Neuron (in vitro differentiated cells): ENCODE measurements around the gene CHD5.

Experiments used
- H2AFZ ChIP-seq: one replicate; pipeline ENCODE4 v1.6.1; 2013; ENCODE audit warnings: low read depth, mild to moderate bottlenecking, inconsistent platforms, low read length, moderate library complexity
- H3K27me3 ChIP-seq: one replicate; pipeline ENCODE4 v1.6.1; 2013; ENCODE audit warnings: low read length; ENCODE audit not compliant: insufficient read depth
- H3K36me3 ChIP-seq: one replicate; pipeline ENCODE4 v1.6.1; 2013; ENCODE audit warnings: low read length; ENCODE audit not compliant: insufficient read depth
- H3K4me1 ChIP-seq: one replicate; pipeline ENCODE4 v1.6.1; 2013; ENCODE audit warnings: low read length; ENCODE audit not compliant: insufficient read depth
- H3K4me3 ChIP-seq: 2 replicates; pipeline ENCODE4 v1.5.1; 2013; ENCODE audit warnings: mild to moderate bottlenecking, low read length, moderate library complexity
- H3K9me3 ChIP-seq: one replicate; pipeline ENCODE4 v1.6.1; 2013; ENCODE audit warnings: low read length

Gene CHD5

GRCh38 chr1:6105763-6106162, 74.4 kb downstream of the CHD5 start:
- H3K4me3 ChIP-seq, result no peak overlapping the region
- peaks cover 29% of the 10 kb centered on the region for H3K27me3 ChIP-seq
- no peaks in the 10 kb centered on the region for H3K36me3 ChIP-seq
- H2AFZ ChIP-seq, result no peak overlapping the region
- H3K9me3 ChIP-seq, result no peaks in the 10 kb centered on the region
- H3K4me1 ChIP-seq, result peaks cover 7% of the 10 kb centered on the region

DNA sequence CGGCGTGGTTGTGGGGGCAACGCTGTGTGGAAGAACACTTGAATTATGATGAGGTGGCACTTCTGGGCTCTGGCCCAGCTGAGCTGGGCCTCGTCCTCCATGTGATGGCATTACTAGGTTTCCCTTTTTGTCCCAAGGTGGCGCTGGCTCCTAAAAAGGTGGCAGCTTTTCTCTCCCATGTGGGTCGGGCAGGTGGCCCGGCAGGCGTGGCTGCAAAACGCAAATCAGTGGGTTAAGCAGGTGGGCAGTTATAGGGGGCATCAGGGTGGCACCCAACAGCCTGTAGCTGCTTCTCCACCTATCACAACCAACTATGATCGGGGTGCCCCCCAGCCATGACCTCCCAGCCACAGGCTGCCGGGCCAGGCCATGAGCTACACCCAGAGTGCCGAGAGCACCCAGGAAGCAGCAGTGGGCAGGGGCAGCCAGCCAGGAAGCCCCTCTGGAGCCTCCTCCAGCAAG, 74.9 kb downstream of the CHD5 start:
- H3K9me3 ChIP-seq, result no peaks in the 10 kb centered on the region
- no peaks in the 10 kb centered on the region for H3K36me3 ChIP-seq
- H3K4me1 ChIP-seq, result peaks cover 12% of the 10 kb centered on the region
- H2AFZ ChIP-seq, result no peak overlapping the region
- peaks cover 29% of the 10 kb centered on the region for H3K27me3 ChIP-seq
- H3K4me3 ChIP-seq, result no peak overlapping the region

DNA sequence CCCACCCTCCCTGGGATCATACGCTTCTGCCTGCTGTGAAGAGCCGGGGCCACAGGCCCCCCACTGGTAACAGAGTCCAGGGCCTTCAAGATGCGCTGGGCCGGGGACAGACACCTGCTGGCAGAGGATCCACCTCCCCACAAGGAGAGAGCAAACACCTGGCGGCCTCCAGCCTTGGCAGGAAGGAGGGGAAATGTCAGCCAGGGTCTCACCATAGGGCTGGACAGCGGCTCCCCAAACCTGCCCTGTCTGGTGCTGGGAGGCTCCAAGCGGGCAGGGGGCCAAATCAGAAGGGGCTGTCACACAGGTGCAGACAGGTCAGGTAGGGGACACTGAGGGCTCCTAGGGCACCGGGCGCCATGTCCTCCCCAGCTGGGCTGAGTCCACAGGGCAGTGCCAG, 75.5 kb downstream of the CHD5 start:
- no peak overlapping the region for H2AFZ ChIP-seq
- H3K36me3 ChIP-seq, result no peaks in the 10 kb centered on the region
- H3K9me3 ChIP-seq, result no peaks in the 10 kb centered on the region
- H3K4me1 ChIP-seq, result peaks cover 13% of the 10 kb centered on the region
- no peak overlapping the region for H3K4me3 ChIP-seq
- peaks cover 27% of the 10 kb centered on the region for H3K27me3 ChIP-seq

DNA sequence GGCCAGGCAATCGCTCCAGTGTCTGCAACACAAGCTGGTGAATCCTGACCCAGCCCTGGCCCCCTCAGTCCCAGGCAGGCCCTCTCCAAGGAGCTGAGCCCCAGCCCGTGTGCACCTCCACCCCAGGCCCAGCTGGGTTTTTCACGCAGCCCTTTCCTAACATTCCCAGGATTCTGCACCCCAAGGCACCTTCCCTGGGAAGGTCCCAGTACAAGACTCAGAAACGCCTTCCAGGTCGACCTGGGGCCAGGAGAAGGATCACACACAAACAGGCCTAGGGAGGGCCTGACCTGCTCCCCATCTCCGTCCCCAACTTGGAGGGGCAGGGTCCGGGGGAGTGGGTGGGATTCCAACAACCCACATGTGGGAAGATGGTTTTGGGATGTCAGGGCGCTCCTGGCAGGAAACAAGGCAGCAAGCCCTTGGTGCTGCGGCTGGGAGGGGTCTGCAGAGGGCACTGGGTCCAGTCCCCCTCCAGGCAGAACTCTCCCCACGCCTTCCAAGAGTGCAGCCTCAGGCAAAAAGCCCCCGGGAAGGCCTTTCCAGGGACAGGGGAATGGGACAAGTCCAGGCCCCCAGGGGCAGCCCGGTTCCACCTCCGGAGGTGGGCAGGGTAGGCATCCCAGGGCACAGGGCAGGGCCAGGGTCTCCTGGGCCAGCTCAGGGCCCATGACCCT, 76.1 kb downstream of the CHD5 start:
- Histone ChIP-seq H3K4me3 (no peak overlapping the region), H3K36me3 (no peaks in the 10 kb centered on the region), H3K27me3 (peaks cover 24% of the 10 kb centered on the region), H3K9me3 (no peaks in the 10 kb centered on the region), H3K4me1 (peaks cover 13% of the 10 kb centered on the region), H2AFZ (no peak overlapping the region)

DNA sequence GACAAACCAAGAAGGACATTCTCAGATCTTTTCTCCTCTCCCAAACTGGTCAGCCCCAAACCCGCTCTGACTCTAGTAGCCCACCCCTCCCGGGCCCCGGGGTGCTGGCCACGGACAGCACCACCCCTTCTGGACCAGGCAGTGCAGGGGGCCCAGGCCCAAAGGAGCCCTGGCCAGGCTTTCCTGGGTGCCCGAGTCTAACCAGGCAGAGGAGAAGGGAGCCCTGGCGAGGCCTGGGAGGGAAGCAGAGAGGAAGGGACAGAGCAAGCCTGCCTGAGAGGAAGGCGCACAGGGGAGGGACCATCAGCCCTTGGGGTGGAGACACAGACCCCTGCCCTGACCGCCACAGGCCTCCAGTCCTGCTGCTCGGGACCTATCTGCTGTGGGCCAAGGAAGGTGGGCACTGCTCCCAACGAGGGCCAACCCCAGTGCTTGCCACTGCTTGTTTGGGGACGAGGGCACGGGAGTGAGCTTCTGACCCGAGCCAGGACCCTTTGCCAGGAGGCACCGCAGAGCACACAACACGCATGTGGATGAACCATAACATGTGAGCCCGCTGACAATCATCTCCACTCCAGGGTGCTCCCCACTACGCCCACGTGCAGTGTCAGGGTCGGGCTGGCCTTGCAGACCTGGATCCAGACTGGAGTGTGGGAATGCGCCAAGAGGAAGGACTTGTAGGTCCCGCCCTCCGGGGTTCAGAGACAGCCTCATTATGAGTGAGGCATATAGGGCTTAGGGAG, 76.8 kb downstream of the CHD5 start:
- H3K36me3 ChIP-seq, result no peaks in the 10 kb centered on the region
- peaks cover 13% of the 10 kb centered on the region for H3K4me1 ChIP-seq
- H3K9me3 ChIP-seq, result no peaks in the 10 kb centered on the region
- H3K27me3 ChIP-seq, result peaks cover 24% of the 10 kb centered on the region
- H2AFZ ChIP-seq, result no peak overlapping the region
- H3K4me3 ChIP-seq, result no peak overlapping the region

DNA sequence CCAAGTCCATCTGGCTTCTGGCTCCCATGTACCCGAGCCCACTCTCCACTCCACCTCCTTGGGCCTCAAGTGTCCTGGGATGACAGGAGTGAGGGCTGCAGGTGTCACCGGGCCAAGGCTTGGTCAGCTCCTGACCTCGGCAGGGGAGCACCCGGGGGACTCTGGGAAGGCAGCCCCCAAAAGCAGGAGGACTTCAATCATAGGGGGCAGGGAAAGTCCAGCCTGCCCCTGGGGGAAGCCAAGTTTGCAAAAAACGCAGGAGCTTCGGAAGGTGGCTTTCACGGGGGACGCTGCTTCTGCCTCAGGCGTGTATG, 77.6 kb downstream of the CHD5 start:
- Histone ChIP-seq H2AFZ (no peak overlapping the region), H3K4me3 (no peak overlapping the region), H3K4me1 (peaks cover 13% of the 10 kb centered on the region), H3K27me3 (peaks cover 24% of the 10 kb centered on the region), H3K36me3 (no peaks in the 10 kb centered on the region), H3K9me3 (no peaks in the 10 kb centered on the region)

- no peak overlapping the region for H2AFZ ChIP-seq
- H3K4me1 ChIP-seq, result peaks cover 13% of the 10 kb centered on the region
- no peaks in the 10 kb centered on the region for H3K9me3 ChIP-seq
Measured at GRCh38 chr1:6101826-6102531, 78.1 kb downstream of the CHD5 start.

DNA sequence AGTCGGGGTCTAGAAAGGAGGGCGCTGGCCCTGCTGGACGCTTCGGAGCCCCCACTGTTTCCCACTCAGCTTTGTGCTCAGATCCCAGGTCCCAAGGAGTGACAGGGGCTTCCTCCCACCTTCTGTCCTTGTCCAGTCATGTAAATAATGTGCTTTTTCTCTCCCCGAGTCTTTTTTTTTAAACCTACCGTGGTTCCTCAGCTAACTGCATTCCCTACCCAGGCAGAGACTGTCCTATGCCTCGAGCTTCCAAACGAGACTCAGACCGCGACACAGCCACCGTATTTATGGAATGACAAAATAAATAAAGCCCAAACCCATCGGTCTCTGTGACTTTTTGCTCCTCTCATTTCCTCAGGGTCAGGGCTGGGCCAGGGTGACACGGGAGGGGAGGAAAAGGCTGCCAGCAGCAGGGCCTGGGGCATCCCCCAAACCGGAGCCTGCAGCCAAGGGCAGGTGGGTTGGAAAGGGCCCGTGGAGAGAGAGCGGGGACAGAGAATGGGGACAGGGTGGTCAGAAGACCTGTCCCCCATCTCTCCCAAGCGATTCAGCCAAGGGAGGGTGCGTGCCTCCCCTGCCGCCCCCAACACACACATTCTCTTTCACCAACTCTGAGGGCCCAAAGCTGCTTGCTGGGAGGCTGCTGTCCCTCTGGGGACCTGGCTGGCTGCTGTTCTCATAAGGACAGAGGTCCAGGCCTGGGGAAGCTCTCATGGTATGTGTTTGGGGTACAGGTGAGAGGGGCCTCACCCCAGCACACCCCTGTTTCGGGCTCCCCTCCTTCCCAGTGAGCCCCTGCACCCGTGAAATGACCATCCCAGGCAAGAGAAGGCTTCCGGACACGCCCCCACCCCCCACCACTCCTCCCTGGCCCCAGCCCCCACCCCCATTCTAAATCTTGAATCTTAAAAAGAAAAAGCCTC, 79.0 kb downstream of the CHD5 start:
- Histone ChIP-seq H3K27me3 (peaks cover 24% of the 10 kb centered on the region), H3K4me1 (peaks cover 13% of the 10 kb centered on the region), H3K36me3 (no peaks in the 10 kb centered on the region), H3K4me3 (no peak overlapping the region), H3K9me3 (no peaks in the 10 kb centered on the region), H2AFZ (no peak overlapping the region)

More at GRCh38 chr1:6101826-6102531, 78.1 kb downstream of the CHD5 start:
- Histone ChIP-seq H3K27me3 (peaks cover 24% of the 10 kb centered on the region), H3K4me3 (no peak overlapping the region), H3K36me3 (no peaks in the 10 kb centered on the region)

DNA sequence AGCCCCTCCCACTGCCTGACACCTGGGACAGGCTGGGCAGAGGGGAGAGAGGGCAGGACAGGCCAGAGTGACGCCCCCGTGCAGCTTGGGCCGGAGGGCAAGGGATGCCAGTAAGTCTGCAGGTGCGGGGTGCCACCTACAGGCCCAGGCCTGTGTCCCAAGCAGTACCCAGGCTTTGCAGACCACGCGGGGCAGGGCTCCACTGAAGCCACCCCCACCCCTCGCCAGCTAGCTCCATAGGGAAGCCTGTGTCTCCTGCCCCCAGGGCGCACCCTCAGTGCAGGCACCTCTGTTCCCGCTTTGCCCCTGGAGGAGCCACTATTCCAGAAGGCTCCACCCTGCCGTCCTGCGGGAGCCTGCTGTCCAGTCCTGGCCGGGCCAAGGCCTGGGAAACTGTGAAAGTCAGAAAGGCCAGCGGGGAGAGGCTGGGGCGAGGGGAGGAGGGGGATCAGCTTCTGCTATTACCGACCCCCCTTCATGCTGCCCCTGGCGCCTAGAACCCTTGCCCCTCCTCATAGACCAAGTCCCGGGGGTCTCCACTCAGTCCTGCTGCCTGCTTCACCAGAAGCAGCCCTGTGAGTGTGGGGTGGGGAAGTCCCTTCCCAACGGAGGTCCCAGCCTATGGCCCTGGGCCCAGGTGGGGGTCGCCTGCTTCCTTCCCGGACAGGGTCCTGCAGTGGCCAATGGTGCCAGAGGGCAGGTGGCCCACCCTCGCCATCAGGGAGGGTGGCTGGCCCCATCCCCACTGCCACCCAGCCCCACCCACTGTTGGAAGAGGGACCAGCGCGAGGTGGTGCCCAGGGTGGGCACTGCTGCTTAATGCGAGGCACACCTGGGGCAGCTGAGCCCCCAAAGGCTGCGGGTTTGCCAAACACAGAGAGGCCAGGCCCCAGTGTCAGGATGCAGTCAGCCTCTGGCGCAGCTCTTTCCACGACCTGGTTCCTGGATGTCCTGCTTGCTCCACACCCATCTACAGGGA, 80.0 kb downstream of the CHD5 start:
- no peaks in the 10 kb centered on the region for H3K36me3 ChIP-seq
- H3K9me3 ChIP-seq, result no peaks in the 10 kb centered on the region
- peaks cover 20% of the 10 kb centered on the region for H3K27me3 ChIP-seq
- no peak overlapping the region for H2AFZ ChIP-seq
- peaks cover 13% of the 10 kb centered on the region for H3K4me1 ChIP-seq
- no peak overlapping the region for H3K4me3 ChIP-seq

- Histone ChIP-seq H3K9me3 (no peaks in the 10 kb centered on the region), H3K4me3 (no peak overlapping the region), H3K4me1 (peaks cover 13% of the 10 kb centered on the region), H3K27me3 (peaks cover 20% of the 10 kb centered on the region), H2AFZ (no peak overlapping the region), H3K36me3 (no peaks in the 10 kb centered on the region)
Measured at GRCh38 chr1:6099297-6099696, 80.8 kb downstream of the CHD5 start.

GRCh38 chr1:6098303-6099215, 81.6 kb downstream of the CHD5 start:
- Histone ChIP-seq H3K36me3 (no peaks in the 10 kb centered on the region), H3K4me1 (peaks cover 13% of the 10 kb centered on the region), H3K4me3 (no peak overlapping the region), H3K9me3 (no peaks in the 10 kb centered on the region), H3K27me3 (peaks cover 18% of the 10 kb centered on the region), H2AFZ (no peak overlapping the region)
